H9 (cell line): Measurements from ENCODE around the gene LENG9. TPM values are rescaled to one million over a fixed set of nuclear protein-coding genes. Genes with fewer than 3 reads are reported as not detected.

Experiments used
- DNase-seq: peaks from one replicate; pipeline ENCODE4 v3.0.0-alpha.2; 2017
- H2AFZ ChIP-seq: one replicate; pipeline ENCODE4 v1.6.1; 2013; ENCODE audit warnings: mild to moderate bottlenecking, low read length, control low read depth, moderate library complexity
- H2AK5ac ChIP-seq: 2 replicates; pipeline ENCODE4 v1.6.1; 2013; ENCODE audit warnings: low read length, control low read depth, mixed read lengths; ENCODE audit not compliant: insufficient read length
- H2BK120ac ChIP-seq: one replicate; pipeline ENCODE4 v1.6.1; 2013; ENCODE audit warnings: low read depth, mild to moderate bottlenecking, low read length, control low read depth, inconsistent platforms; ENCODE audit not compliant: poor library complexity, severe bottlenecking
- H2BK12ac ChIP-seq: 2 replicates; pipeline ENCODE4 v1.6.1; 2013; ENCODE audit warnings: low read length, control low read depth, mixed read lengths, low read depth; ENCODE audit not compliant: insufficient read length
- H2BK15ac ChIP-seq: 2 replicates; pipeline ENCODE4 v1.6.1; 2013; ENCODE audit warnings: low read depth, low read length, control low read depth
- H2BK20ac ChIP-seq: one replicate; pipeline ENCODE4 v1.6.1; 2013; ENCODE audit warnings: low read depth, mild to moderate bottlenecking, low read length, control low read depth, inconsistent platforms; ENCODE audit not compliant: poor library complexity, severe bottlenecking
- H2BK5ac ChIP-seq: 2 replicates; pipeline ENCODE4 v1.6.1; 2013; ENCODE audit warnings: low read length, control low read depth, mixed read lengths; ENCODE audit not compliant: insufficient read length
- H3K14ac ChIP-seq: 2 replicates; pipeline ENCODE4 v1.6.1; 2013; ENCODE audit warnings: low read length, control low read depth; ENCODE audit not compliant: insufficient read depth
- H3K18ac ChIP-seq: 2 replicates; pipeline ENCODE4 v1.6.1; 2013; ENCODE audit warnings: low read depth, mild to moderate bottlenecking, mixed read lengths, low read length, control low read depth; ENCODE audit not compliant: insufficient read length
- H3K23ac ChIP-seq: 2 replicates; pipeline ENCODE4 v1.6.1; 2013; ENCODE audit warnings: low read length, control low read depth, mixed read lengths, low read depth; ENCODE audit not compliant: insufficient read length
- H3K23me2 ChIP-seq: 2 replicates; pipeline ENCODE4 v1.6.1; 2013; ENCODE audit warnings: low read depth, mild to moderate bottlenecking, mixed read lengths, low read length, control low read depth; ENCODE audit not compliant: insufficient read length, poor library complexity, severe bottlenecking
- H3K27ac ChIP-seq: 2 replicates; pipeline ENCODE4 v1.5.1; 2013; ENCODE audit warnings: low read length, control low read depth, mixed read lengths, low read depth; ENCODE audit not compliant: insufficient read length
- H3K27me3 ChIP-seq: 2 replicates; pipeline ENCODE4 v1.6.1; 2013; ENCODE audit warnings: low read length, control low read depth, inconsistent platforms; ENCODE audit not compliant: insufficient read depth
- H3K4ac ChIP-seq: 2 replicates; pipeline ENCODE4 v1.6.1; 2013; ENCODE audit warnings: low read depth, mild to moderate bottlenecking, control low read depth, inconsistent platforms, low read length, moderate library complexity
- H3K4me1 ChIP-seq: 2 replicates; pipeline ENCODE4 v1.6.1; 2013; ENCODE audit warnings: low read length, control low read depth, inconsistent platforms; ENCODE audit not compliant: insufficient read depth
- H3K4me2 ChIP-seq: 2 replicates; pipeline ENCODE4 v1.6.1; 2013; ENCODE audit warnings: low read length, control low read depth, mixed read lengths; ENCODE audit not compliant: insufficient read length, insufficient read depth
- H3K56ac ChIP-seq: 2 replicates; pipeline ENCODE4 v1.6.1; 2013; ENCODE audit warnings: low read depth, mild to moderate bottlenecking, mixed read lengths, low read length, control low read depth; ENCODE audit not compliant: insufficient read length
- H3K79me1 ChIP-seq: 2 replicates; pipeline ENCODE4 v1.6.1; 2013; ENCODE audit warnings: low read depth, mild to moderate bottlenecking, moderate library complexity, low read length, control low read depth, inconsistent platforms; ENCODE audit not compliant: insufficient read depth, poor library complexity, severe bottlenecking
- H3K79me2 ChIP-seq: 2 replicates; pipeline ENCODE4 v1.6.1; 2013; ENCODE audit warnings: low read length, control low read depth, inconsistent platforms; ENCODE audit not compliant: insufficient read depth
- H3K9ac ChIP-seq: 2 replicates; pipeline ENCODE4 v1.6.1; 2013; ENCODE audit warnings: low read length, control low read depth, mixed read lengths; ENCODE audit not compliant: insufficient read length; ENCODE audit errors: extremely low read depth
- H3K9me3 ChIP-seq: one replicate; pipeline ENCODE4 v1.6.1; 2013; ENCODE audit warnings: low read depth, low read length, inconsistent platforms; ENCODE audit not compliant: control insufficient read depth
- H3T11ph ChIP-seq: one replicate; pipeline ENCODE4 v1.6.1; 2013; ENCODE audit warnings: mild to moderate bottlenecking, low read length, control low read depth, inconsistent platforms
- H4K20me1 ChIP-seq: one replicate; pipeline ENCODE4 v1.6.1; 2013; ENCODE audit not compliant: control insufficient read depth, insufficient read length, insufficient read depth
- H4K5ac ChIP-seq: 2 replicates; pipeline ENCODE4 v1.6.1; 2013; ENCODE audit warnings: low read depth, mild to moderate bottlenecking, mixed read lengths, low read length, control low read depth; ENCODE audit not compliant: insufficient read length
- H4K8ac ChIP-seq: replicated peaks from 2 replicates; pipeline ENCODE4 v1.6.1; 2013; ENCODE audit warnings: low read length, control low read depth, mixed read lengths, low read depth; ENCODE audit not compliant: insufficient read length
- H4K91ac ChIP-seq: 2 replicates; pipeline ENCODE4 v1.6.1; 2013; ENCODE audit warnings: low read depth, mild to moderate bottlenecking, moderate library complexity, mixed read lengths, low read length, control low read depth; ENCODE audit not compliant: insufficient read length
- H3K27ac Mint-ChIP-seq, 3 experiments: 2 replicates in 2 of 3; 3 replicates in 1 of 3; pipeline ENCODE4 v1.8.0; 2020 to 2021; ENCODE audit warnings: mixed read lengths in 3 of 3, mild to moderate bottlenecking in 1 of 3, moderate library complexity in 1 of 3
- H3K27me3 Mint-ChIP-seq: 2 replicates; pipeline ENCODE4 v1.8.0; 2021; ENCODE audit warnings: low read depth, mild to moderate bottlenecking, moderate library complexity, mixed read lengths
- H3K36me3 Mint-ChIP-seq, 3 experiments: 2 replicates in 2 of 3; 3 replicates in 1 of 3; pipeline ENCODE4 v1.8.0; 2020 to 2021; ENCODE audit warnings: low read depth in 3 of 3, mixed read lengths in 3 of 3; ENCODE audit not compliant: insufficient read depth in 1 of 3
- H3K4me1 Mint-ChIP-seq, 2 experiments: 2 replicates each; pipeline ENCODE4 v1.8.0; 2020; ENCODE audit warnings: mixed read lengths in 2 of 2
- H3K4me3 Mint-ChIP-seq, 2 experiments: 2 replicates in 1 of 2; 3 replicates in 1 of 2; pipeline ENCODE4 v1.8.0; 2020 to 2021; ENCODE audit warnings: mild to moderate bottlenecking in 2 of 2, mixed read lengths in 2 of 2, moderate library complexity in 1 of 2
- H3K9me3 Mint-ChIP-seq, 2 experiments: 2 replicates in 1 of 2; 3 replicates in 1 of 2; pipeline ENCODE4 v1.8.0; 2020; ENCODE audit warnings: mild to moderate bottlenecking in 2 of 2, mixed read lengths in 2 of 2, moderate library complexity in 1 of 2
- WGBS: extraction: QIAGEN DNeasy Blood & Tissue Kit; methylation state at CpG from one replicate; pipeline ENCODE4 v1.1.7; 2013; ENCODE audit warnings: missing lambda C conversion rate, low lambda C conversion rate, mixed read lengths; ENCODE audit not compliant: insufficient read length; ENCODE audit errors: extremely low coverage; 5-methylcytosine and 5-hydroxymethylcytosine counted together
- total RNA-seq: library from RNA; stranded (reverse); gene quantifications from 2 replicates; pipeline ENCODE4 v1.2.1, GENCODE V29; 2021
- TF ChIP-seq, protein P1 (sequence below): fragments of 200-600 bp; sonication (generic); conservative IDR thresholded peaks from 3 replicates; pipeline ENCODE4 v1.8.0; 2021; ENCODE audit warnings: antibody characterized with exemption, mild to moderate bottlenecking

LENG9 gene
- total RNA-seq, 1 experiment from 2014 or later = 3.8 TPM

DNA sequence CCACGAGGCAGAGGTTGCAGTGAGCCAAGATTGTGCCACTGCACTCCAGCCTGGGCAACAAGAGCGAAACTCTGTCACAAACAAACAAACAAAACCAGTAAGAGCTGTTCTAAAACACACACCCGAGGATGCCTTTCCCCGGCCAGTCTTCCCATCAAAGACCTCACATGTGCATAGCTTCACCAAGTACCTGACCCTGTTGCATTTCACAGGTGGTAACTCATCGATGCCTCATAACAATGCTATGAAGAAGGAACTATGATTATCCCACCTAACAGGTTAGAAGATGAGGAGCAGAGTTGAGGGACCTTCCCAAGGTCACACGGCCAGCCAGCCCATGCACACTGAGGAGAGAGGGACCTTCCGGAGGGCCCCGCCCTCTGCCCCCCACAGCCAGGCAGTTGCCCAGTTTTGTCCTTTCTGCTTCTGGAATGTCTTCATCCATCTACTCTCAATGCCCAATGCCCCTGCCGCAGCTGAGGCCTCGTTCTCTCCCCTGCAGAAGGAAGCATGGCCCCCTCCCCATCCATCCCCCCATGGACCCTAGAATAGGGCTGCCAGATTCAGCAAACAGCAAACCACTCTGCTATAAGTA lies 31.3 kb downstream of the LENG9 start:
- H3K14ac ChIP-seq = no peak overlapping the region
- H2BK120ac ChIP-seq = no peak overlapping the region
- no peaks in the 10 kb centered on the region for H3K9me3 Mint-ChIP-seq
- H3K27me3 Mint-ChIP-seq = peaks cover 54% of the 10 kb centered on the region
- no peak overlapping the region for H3T11ph ChIP-seq
- TF ChIP-seq, protein P1, sequence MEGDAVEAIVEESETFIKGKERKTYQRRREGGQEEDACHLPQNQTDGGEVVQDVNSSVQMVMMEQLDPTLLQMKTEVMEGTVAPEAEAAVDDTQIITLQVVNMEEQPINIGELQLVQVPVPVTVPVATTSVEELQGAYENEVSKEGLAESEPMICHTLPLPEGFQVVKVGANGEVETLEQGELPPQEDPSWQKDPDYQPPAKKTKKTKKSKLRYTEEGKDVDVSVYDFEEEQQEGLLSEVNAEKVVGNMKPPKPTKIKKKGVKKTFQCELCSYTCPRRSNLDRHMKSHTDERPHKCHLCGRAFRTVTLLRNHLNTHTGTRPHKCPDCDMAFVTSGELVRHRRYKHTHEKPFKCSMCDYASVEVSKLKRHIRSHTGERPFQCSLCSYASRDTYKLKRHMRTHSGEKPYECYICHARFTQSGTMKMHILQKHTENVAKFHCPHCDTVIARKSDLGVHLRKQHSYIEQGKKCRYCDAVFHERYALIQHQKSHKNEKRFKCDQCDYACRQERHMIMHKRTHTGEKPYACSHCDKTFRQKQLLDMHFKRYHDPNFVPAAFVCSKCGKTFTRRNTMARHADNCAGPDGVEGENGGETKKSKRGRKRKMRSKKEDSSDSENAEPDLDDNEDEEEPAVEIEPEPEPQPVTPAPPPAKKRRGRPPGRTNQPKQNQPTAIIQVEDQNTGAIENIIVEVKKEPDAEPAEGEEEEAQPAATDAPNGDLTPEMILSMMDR = no peak
- no peak overlapping the region for H3K23ac ChIP-seq
- no peak overlapping the region for H2BK5ac ChIP-seq
- peaks cover 0 to 25% (median 20%) of the 10 kb centered on the region in 3 experiments; a peak in 5 of 7 replicates for H3K36me3 Mint-ChIP-seq
- H4K8ac ChIP-seq = no peak overlapping the region
- WGBS = no CpG with 5 or more reads among the region's 10 CpGs
- H4K20me1 ChIP-seq = no peaks in the 10 kb centered on the region
- H3K9me3 ChIP-seq = no peaks in the 10 kb centered on the region
- H3K4me2 ChIP-seq = no peak overlapping the region
- no peak overlapping the region for H4K91ac ChIP-seq
- H3K79me1 ChIP-seq = no peaks in the 10 kb centered on the region
- no peak overlapping the region for H2BK12ac ChIP-seq
- no peak overlapping the region for H3K56ac ChIP-seq
- H3K4ac ChIP-seq = no peak overlapping the region
- peaks cover 3% of the 10 kb centered on the region for H3K23me2 ChIP-seq
- no peak overlapping the region; a peak in 1 of 5 replicates for H3K4me3 Mint-ChIP-seq
- no peak overlapping the region for H2BK15ac ChIP-seq
- H3K4me1 Mint-ChIP-seq = peaks cover 37 to 47% of the 10 kb centered on the region in 2 experiments
- no peak overlapping the region for H3K27ac ChIP-seq
- no peak overlapping the region for H2AFZ ChIP-seq
- H3K4me1 ChIP-seq = peaks cover 5% of the 10 kb centered on the region; the same call in 1 of the 2 replicates
- no peak overlapping the region for H4K5ac ChIP-seq
- H3K79me2 ChIP-seq = no peaks in the 10 kb centered on the region
- H3K9ac ChIP-seq = no peak overlapping the region
- H3K27ac Mint-ChIP-seq = no peak overlapping the region
- H3K27me3 ChIP-seq = no peaks in the 10 kb centered on the region
- no peak for DNase-seq
- H2BK20ac ChIP-seq = no peak overlapping the region
- H3K18ac ChIP-seq = no peak overlapping the region
- H2AK5ac ChIP-seq = no peak overlapping the region
